Endodermal cell (in vitro differentiated cells): Measurements from ENCODE around the gene ERBB4. TPM values are rescaled to one million over a fixed set of nuclear protein-coding genes. Genes with fewer than 3 reads are reported as not detected.

Source experiments
- DNase-seq: peaks from one replicate; pipeline ENCODE4 v3.0.0-alpha.2; 2017
- H3K27ac ChIP-seq: 2 replicates; pipeline ENCODE4 v1.5.1; 2013; ENCODE audit warnings: mild to moderate bottlenecking, low read depth, low read length, moderate library complexity
- H3K27me3 ChIP-seq: 2 replicates; pipeline ENCODE4 v1.6.1; 2013; ENCODE audit warnings: mild to moderate bottlenecking, low read length, moderate library complexity; ENCODE audit not compliant: insufficient read depth, control insufficient read depth, poor library complexity, severe bottlenecking
- H3K36me3 ChIP-seq: 2 replicates; pipeline ENCODE4 v1.7.0; 2013; ENCODE audit warnings: mild to moderate bottlenecking, low read length, moderate library complexity; ENCODE audit not compliant: control insufficient read depth, insufficient read depth
- H3K4me1 ChIP-seq: one replicate; pipeline ENCODE4 v1.7.0; 2013; ENCODE audit warnings: low read length; ENCODE audit not compliant: control insufficient read depth, insufficient read depth
- H3K4me3 ChIP-seq: 2 replicates; pipeline ENCODE4 v1.5.1; 2013; ENCODE audit warnings: mild to moderate bottlenecking, low read length, moderate library complexity
- H3K9ac ChIP-seq: 2 replicates; pipeline ENCODE4 v1.6.1; 2013; ENCODE audit warnings: mild to moderate bottlenecking, low read length, moderate library complexity; ENCODE audit not compliant: poor library complexity, severe bottlenecking; ENCODE audit errors: extremely low read depth
- H3K9me3 ChIP-seq: 2 replicates; pipeline ENCODE4 v1.6.1; 2013; ENCODE audit warnings: mild to moderate bottlenecking, low read length, moderate library complexity; ENCODE audit not compliant: control insufficient read depth
- H3K27ac Mint-ChIP-seq: 2 replicates; pipeline ENCODE4 v1.8.0; 2020; ENCODE audit warnings: mixed read lengths
- H3K27me3 Mint-ChIP-seq: 2 replicates; pipeline ENCODE4 v1.8.0; 2021; ENCODE audit warnings: mild to moderate bottlenecking, mixed read lengths; ENCODE audit not compliant: insufficient read depth
- H3K36me3 Mint-ChIP-seq: 2 replicates; pipeline ENCODE4 v1.8.0; 2020; ENCODE audit warnings: low read depth, mixed read lengths
- H3K4me1 Mint-ChIP-seq: 2 replicates; pipeline ENCODE4 v1.8.0; 2020; ENCODE audit warnings: mixed read lengths
- H3K4me3 Mint-ChIP-seq: 2 replicates; pipeline ENCODE4 v1.8.0; 2020; ENCODE audit warnings: mild to moderate bottlenecking, moderate library complexity, mixed read lengths
- H3K9me3 Mint-ChIP-seq: 2 replicates; pipeline ENCODE4 v1.8.0; 2020; ENCODE audit warnings: mild to moderate bottlenecking, mixed read lengths
- CTCF ChIP-seq: fragments of 200-600 bp; sonication (generic); conservative IDR thresholded peaks from 2 replicates; pipeline ENCODE4 v1.5.0; 2021; ENCODE audit warnings: antibody characterized with exemption, mild to moderate bottlenecking
- WGBS, 2 experiments: methylation state at CpG; one replicate each; pipeline versions ENCODE4 v1.1.5 to v1.1.7; 2013; ENCODE audit warnings: missing lambda C conversion rate in 2 of 2, mixed read lengths in 1 of 2; ENCODE audit not compliant: insufficient coverage in 1 of 2, insufficient read length in 1 of 2; 5-methylcytosine and 5-hydroxymethylcytosine counted together
- microRNA-seq: library from miRNA; unstranded; fragments of <30 nt; microRNA quantifications from one replicate; pipeline ENCODE4 v1.2.0, GENCODE V29; 2020; ENCODE audit warnings: borderline microRNAs expressed
- total RNA-seq, 2 donors: library from RNA; stranded (reverse); fragmentation: NEBNext Ultra II Directional in 1 of 2; extraction: Animal tissue kit (Norgen Biotek cat#: 25700) in 1 of 2; gene quantifications; 2 replicates in 1 of 2; 3 replicates in 1 of 2; pipeline ENCODE4 v1.2.1, GENCODE V29; 2021

The ERBB4 gene
- total RNA-seq, 2 donors from 2014 or later: 154 to 158 TPM

- H3K9ac ChIP-seq: no peak overlapping the region
- peaks cover 8% of the 10 kb centered on the region for H3K27me3 Mint-ChIP-seq
- no peaks in the 10 kb centered on the region for H3K36me3 Mint-ChIP-seq
- no peak for TF ChIP-seq CTCF
- H3K36me3 ChIP-seq: no peaks in the 10 kb centered on the region
- no peaks in the 10 kb centered on the region for H3K9me3 Mint-ChIP-seq
- peaks cover 26% of the 10 kb centered on the region for H3K4me1 Mint-ChIP-seq
- no peaks in the 10 kb centered on the region for H3K4me1 ChIP-seq
- no peak overlapping the region for H3K27ac Mint-ChIP-seq
- 100% methylated on average over 1 of the region's 2 CpGs; no CpG with 5 or more reads in 1 of the 2 experiments for WGBS, 2 experiments
- H3K4me3 Mint-ChIP-seq: no peak overlapping the region
- no peak overlapping the region for H3K4me3 ChIP-seq
- no peaks in the 10 kb centered on the region for H3K9me3 ChIP-seq
- H3K27ac ChIP-seq: no peak overlapping the region
- no peaks in the 10 kb centered on the region for H3K27me3 ChIP-seq
- DNase-seq: no peak
Observed at GRCh38 chr2:211328126-211328525, 1210.5 kb downstream of the ERBB4 start.

Small RNA genes within 50 kb of the gene (microRNA-seq; reads per million reads assigned to microRNA genes)
- gene MIR548F2: not detected
